Measurements from ENCODE around the gene ADGRG6.

ADGRG6 gene

DNA sequence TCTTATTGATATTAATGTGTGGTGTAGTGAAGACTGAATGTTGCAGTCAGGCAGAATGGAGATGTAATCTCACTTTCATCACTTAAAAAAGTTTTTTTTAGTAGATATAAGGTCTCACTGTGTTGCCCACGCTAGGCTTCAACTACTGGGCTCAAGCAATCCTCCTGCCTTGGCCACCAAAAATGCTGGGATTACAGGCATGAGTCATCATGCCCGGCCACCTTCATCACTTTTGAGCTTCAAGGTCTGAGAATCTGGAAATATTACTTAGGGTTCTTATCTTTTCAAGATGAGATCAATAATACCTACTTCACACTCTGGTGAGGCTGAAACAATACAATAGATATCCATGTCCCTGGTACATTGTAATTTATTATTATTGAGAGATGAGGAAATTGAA lies 31.6 kb downstream of the ADGRG6 start:
- H3K79me2 ChIP-seq (ENCODE audit: low read length): no peaks in the 10 kb centered on the region
- H3K4me2 ChIP-seq (ENCODE audit: low read depth, low read length): no peak overlapping the region

DNA sequence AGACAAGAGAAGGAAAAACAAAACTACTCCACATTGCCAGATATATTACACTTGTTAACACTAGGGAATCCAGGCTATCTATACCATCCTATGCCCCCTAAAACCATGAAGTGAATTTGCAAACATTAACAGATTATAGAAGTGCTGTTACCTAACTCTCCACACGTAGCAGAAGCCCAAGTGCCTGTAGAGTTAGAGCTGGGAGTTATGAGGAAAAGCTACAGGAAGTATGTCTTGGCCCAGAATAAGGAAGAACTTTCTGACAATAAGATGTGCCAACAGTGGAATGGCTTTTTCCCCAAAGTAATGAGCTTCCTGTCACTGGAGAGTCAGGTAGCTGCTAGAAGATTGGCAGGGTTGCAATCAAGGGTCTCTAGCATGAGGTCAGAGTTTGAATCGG lies 32.5 kb downstream of the ADGRG6 start:
- Histone ChIP-seq H3K27ac (ENCODE audit: low read length) (no peak overlapping the region), H3K36me3 (replicated peaks; ENCODE audit: insufficient read depth, low read length) (no peaks in the 10 kb centered on the region), H3F3A (ENCODE audit: insufficient read depth, low read length) (no peaks in the 10 kb centered on the region), H3K9ac (ENCODE audit: low read length) (no peak overlapping the region), H2AFZ (ENCODE audit: low read length) (no peak overlapping the region), H3K79me2 (ENCODE audit: low read length) (no peaks in the 10 kb centered on the region), H3K4me3 (ENCODE audit: low read length) (no peak overlapping the region), H3K9me2 (replicated peaks; ENCODE audit: insufficient read depth, low read length) (no peaks in the 10 kb centered on the region), H3K27me3 (replicated peaks; ENCODE audit: insufficient read depth, low read length) (no peaks in the 10 kb centered on the region), H3K4me2 (ENCODE audit: low read depth, low read length) (no peak overlapping the region), H3K4me1 (ENCODE audit: low read length) (no peaks in the 10 kb centered on the region), H3K9me3 (replicated peaks; ENCODE audit: insufficient read depth, low read length) (no peaks in the 10 kb centered on the region), H4K20me1 (ENCODE audit: insufficient read depth, low read length) (no peaks in the 10 kb centered on the region)
- TF ChIP-seq EZH2phosphoT487 (IDR thresholded peaks at IDR 0.05; ENCODE audit: low read length) (no peak), EZH2 (optimal IDR thresholded peaks at IDR 0.05; ENCODE audit: low read depth, low read length) (no peak)
- TF ChIP-seq, protein P1, sequence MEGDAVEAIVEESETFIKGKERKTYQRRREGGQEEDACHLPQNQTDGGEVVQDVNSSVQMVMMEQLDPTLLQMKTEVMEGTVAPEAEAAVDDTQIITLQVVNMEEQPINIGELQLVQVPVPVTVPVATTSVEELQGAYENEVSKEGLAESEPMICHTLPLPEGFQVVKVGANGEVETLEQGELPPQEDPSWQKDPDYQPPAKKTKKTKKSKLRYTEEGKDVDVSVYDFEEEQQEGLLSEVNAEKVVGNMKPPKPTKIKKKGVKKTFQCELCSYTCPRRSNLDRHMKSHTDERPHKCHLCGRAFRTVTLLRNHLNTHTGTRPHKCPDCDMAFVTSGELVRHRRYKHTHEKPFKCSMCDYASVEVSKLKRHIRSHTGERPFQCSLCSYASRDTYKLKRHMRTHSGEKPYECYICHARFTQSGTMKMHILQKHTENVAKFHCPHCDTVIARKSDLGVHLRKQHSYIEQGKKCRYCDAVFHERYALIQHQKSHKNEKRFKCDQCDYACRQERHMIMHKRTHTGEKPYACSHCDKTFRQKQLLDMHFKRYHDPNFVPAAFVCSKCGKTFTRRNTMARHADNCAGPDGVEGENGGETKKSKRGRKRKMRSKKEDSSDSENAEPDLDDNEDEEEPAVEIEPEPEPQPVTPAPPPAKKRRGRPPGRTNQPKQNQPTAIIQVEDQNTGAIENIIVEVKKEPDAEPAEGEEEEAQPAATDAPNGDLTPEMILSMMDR (IDR thresholded peaks at IDR 0.05; ENCODE audit: low read length): no peak
- no peak for DNase-seq

More for the DNA sequence above, 31.6 kb downstream of the ADGRG6 start:
- H3K9me2 ChIP-seq (replicated peaks; ENCODE audit: insufficient read depth, low read length): no peaks in the 10 kb centered on the region
- no peak for TF ChIP-seq EZH2 (optimal IDR thresholded peaks at IDR 0.05; ENCODE audit: low read depth, low read length)
- no peak for TF ChIP-seq EZH2phosphoT487 (IDR thresholded peaks at IDR 0.05; ENCODE audit: low read length)
- TF ChIP-seq, protein P1 (IDR thresholded peaks at IDR 0.05; ENCODE audit: low read length): no peak
- H3K27ac ChIP-seq (ENCODE audit: low read length): no peak overlapping the region
- H4K20me1 ChIP-seq (ENCODE audit: insufficient read depth, low read length): no peaks in the 10 kb centered on the region
- no peaks in the 10 kb centered on the region for H3F3A ChIP-seq (ENCODE audit: insufficient read depth, low read length)
- DNase-seq: no peak
- H3K36me3 ChIP-seq (replicated peaks; ENCODE audit: insufficient read depth, low read length): no peaks in the 10 kb centered on the region
- H3K27me3 ChIP-seq (replicated peaks; ENCODE audit: insufficient read depth, low read length): no peaks in the 10 kb centered on the region
- H3K9ac ChIP-seq (ENCODE audit: low read length): no peak overlapping the region
- no peak overlapping the region for H2AFZ ChIP-seq (ENCODE audit: low read length)
- no peak overlapping the region for H3K4me3 ChIP-seq (ENCODE audit: low read length)
- H3K4me1 ChIP-seq (ENCODE audit: low read length): no peaks in the 10 kb centered on the region
- no peaks in the 10 kb centered on the region for H3K9me3 ChIP-seq (replicated peaks; ENCODE audit: insufficient read depth, low read length)

DNA sequence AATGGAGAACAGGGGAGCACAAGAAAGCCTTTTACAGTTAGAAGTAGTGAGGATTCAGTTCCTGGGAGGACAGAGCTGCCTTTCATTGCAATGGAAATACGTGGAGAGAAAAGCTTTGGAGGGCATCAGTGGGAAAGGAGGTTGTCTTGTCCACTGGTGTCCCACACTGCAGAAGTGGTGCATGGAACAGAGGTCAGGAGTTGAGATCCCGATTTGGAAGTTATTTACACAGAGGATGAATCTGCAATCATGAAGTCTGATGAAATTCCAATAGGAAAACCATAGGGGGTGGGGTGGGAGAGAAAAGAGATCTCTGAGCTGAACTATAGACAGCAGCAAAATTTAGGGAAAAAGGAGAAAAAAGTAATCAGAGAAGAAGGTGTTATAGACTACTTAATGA lies 33.6 kb downstream of the ADGRG6 start:
- no peak for DNase-seq
- H3K79me2 ChIP-seq (ENCODE audit: low read length): no peaks in the 10 kb centered on the region
- no peaks in the 10 kb centered on the region for H3K4me1 ChIP-seq (ENCODE audit: low read length)
- H3K4me2 ChIP-seq (ENCODE audit: low read depth, low read length): no peak overlapping the region
- H3K9me2 ChIP-seq (replicated peaks; ENCODE audit: insufficient read depth, low read length): no peaks in the 10 kb centered on the region
- no peak overlapping the region for H3K4me3 ChIP-seq (ENCODE audit: low read length)
- no peak overlapping the region for H3K27ac ChIP-seq (ENCODE audit: low read length)
- TF ChIP-seq, protein P1 (IDR thresholded peaks at IDR 0.05; ENCODE audit: low read length): no peak
- no peaks in the 10 kb centered on the region for H3K27me3 ChIP-seq (replicated peaks; ENCODE audit: insufficient read depth, low read length)
- H3K9me3 ChIP-seq (replicated peaks; ENCODE audit: insufficient read depth, low read length): no peaks in the 10 kb centered on the region
- H3K9ac ChIP-seq (ENCODE audit: low read length): no peak overlapping the region
- no peaks in the 10 kb centered on the region for H3K36me3 ChIP-seq (replicated peaks; ENCODE audit: insufficient read depth, low read length)
- H4K20me1 ChIP-seq (ENCODE audit: insufficient read depth, low read length): no peaks in the 10 kb centered on the region
- H3F3A ChIP-seq (ENCODE audit: insufficient read depth, low read length): no peaks in the 10 kb centered on the region
- no peak overlapping the region for H2AFZ ChIP-seq (ENCODE audit: low read length)

Data from MM.1S (cell line).